NCI-H748 (cell line): ENCODE data around the gene EDAR.

ENCODE experiments used
- DNase-seq: peaks from one replicate; lab custom pipeline; 2025; ENCODE audit not compliant: unreplicated experiment; lab: John Stamatoyannopoulos, UW

Gene EDAR

DNA sequence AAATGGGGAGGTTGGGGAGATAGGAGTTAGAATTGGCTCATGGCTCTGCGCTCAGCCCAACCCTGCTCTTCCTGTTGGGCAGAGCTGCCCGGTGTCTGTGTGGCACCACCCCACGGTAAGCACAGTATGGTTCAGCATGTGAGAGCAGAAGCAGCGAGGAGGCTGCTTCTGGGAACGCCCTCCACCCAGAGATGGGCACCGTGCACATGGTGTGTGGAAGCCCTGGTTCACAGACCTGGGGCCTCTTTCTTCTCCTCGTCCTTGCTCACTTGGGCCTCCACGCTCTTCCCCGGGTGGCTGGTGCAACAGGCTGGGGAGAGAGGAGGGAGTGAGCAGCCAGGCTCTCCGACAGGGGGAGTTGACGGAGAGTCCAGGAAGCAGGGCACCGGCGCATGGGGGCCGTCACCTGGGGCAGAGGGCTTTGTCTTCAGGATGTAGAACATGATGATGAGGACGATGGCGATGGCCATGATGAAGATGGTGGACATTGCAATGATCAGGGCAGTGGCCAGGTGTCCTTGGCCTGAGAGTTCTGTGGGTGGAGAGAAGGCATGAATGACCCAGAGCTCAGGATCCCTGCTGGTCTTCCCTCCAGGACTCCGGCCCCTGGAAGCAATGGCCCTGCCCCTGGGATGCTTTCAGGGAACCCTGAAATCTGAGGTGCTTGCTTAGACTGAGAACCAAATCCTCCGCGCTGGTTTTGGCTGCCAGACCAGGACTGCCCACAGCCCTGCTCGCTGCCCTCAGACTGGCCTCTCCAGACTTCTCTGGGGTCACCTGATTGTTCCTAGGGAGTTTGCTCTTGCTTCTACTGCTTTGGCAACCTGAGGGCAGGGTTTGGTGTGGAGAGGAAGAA, 78.3 kb downstream of the EDAR start:
- no peak for DNase-seq

DNA sequence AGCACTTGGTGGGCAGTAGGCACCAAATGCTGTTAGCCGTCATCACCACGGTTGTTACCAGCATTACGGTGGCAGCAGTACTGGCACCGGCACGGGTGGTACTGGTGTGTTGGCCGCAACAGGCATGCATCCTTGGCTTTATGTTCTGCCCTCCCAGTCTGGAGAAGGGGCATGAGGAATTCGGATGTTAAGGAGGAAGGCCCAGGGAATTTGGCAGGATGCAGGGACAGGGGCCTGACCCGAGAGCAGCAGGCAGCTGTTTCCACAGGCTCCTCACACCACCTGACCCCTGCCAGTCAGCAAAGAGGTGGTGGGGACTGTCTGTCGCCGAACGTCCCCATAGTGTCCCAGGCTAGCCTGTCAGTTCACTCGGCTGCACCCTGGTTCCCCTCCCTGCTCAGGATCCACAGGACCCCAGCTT, 79.0 kb downstream of the EDAR start:
- DNase-seq, result no peak

DNA sequence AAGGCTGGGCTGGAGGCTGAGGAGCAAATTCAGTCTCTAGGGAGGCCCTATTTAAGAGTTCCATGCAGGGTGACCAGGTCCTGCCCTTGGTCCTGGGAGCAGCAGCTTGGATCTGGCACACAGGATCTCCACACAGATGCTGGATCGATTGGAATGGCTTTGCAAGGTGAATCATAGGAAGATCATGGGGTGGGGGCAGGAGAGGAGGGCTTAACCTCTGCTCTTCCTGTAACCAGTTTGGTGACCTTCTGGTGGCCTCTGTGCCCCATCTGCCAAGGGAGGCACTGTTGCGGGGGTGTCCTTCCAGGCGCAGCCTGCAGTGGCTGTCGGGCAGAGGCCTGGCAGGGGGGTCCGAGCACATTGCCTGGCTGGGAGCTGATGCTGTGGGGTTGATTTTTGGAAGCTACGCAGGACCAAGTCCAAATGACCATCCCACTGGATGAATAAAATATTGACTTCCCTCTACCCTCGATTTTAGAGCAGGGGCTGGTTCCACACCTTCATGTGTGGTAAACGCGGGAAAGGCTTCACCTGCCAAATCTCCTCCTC, 79.7 kb downstream of the EDAR start:
- no peak for DNase-seq

DNA sequence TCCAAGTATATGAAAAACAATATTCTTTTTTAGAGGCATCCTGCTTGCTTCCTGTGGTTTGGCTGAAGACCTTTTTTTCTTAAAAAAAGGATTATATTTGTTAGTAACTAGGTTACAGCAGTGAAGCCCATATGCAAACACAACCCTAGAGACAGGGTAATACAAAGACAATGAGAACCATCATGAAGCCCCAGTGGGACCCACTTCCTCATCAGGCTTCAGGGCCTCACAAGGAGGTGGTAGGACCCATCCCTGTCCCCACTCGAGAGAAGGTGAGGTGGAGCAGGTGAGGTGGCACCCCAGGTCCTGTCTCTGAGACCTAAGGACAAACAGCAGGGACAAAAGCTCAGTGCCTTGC, 80.3 kb downstream of the EDAR start:
- no peak for DNase-seq

DNA sequence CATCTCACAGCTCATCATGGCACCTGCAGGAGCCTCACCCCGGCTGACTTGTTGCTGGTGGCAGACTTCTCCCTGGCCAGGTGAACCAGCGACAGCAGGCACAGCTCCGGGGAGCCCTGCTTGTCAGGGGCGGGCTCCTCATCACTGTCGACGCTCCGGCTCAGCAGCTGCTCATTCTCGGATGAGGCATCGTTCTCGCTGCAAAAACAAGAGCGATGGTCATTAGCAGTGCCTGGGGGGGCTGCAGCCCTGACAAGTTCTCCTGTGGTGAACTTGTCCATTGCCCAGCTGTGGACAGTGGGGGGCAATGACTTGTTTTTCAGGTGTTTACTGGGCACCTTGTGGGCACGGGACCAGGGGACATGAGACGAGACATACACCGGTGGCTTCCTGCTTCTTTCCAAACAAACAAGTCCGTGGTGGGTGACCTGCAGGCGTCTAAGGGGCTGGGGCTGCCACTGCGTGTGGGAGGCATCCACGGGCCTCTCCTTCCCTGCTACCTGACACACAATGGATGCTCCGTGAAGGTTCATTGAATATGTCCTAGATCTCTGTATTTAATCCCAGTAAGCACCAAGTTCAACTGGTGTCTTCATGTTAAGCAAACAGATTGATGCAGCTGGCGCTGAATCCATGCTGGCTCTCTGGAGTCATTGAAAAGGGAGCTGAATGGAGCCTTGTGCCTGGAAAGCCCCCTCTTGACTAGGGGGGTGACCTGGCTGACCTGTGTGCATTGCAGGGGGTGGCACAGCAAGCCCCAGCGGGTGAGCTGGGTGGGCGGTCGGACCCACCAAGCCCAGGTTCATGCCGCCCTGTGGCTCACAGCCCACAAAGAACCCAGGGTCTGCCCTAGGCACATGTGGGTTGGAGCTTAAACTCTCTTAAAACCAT, 81.0 kb downstream of the EDAR start:
- peak; percentile 7 for DNase-seq

DNA sequence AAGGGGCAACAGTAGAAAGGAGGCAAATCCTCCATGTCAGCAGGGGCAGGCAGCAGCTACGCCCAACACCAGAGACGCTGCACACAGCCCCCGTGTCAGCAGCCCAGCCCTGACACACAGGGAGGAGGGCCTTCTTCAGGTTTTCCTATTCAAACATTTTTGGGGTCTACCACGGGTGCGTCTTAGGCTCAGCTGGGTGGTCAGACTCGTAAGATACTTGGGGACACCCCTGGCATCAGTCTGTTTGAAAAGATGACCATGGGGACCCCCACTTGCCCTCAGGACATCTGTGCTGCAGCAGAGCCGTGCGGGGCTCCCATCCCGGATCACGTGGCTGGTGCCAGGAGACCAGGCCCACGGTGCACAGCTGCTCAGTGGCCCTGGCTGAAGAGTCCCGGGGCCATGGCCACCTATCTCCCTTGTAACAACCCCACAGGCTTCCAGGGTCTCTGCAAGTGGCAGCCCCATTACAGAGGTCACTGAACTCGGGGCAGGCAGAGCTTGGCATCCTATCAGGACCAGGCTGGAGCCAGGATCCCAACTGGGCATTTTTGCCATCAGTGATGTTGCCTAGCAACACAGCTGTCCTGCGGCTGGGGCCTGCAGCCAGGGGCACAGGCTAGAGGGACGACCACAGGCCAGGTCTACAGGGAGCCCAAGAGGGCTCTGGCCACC, 82.5 kb downstream of the EDAR start:
- DNase-seq, result no peak

DNA sequence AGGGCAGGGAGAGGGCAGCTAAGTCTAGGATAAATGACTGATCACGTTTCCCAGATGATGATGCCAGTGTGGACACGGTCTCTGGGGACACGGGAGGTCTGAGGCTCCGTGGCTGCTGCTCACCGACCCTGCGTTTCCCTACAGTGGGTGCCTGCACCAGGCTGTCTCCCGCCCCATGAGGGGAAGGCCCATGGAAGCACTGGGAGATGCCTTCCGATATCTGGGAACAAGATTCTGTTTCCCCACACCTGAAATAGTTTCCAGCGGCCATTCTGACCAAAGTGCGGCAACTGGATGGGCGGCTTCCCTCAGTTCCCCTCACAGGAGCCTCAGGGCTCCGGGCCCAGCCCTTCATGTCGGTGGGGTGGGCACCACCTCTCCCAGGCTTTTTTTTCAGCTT, 83.1 kb downstream of the EDAR start:
- DNase-seq, result no peak

DNA sequence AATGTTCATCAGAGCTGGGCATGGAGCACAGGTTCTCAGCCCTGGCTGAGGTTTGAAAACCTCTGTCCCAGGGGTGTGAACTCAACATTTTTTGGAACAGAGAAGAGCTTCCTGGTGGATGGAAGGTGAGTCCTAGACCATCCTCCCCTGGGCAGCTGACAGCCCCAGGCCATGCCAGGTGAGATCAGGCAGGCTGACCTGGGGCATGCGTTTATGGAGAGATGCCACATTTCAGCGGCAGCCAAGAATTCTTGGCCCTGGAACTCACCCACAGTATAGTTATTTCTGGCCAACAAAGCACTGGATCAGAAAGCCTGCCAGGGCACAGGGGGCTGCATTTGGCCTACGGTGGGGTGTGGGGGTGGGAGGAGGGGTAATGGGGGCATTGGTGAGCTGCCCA, 83.8 kb downstream of the EDAR start:
- DNase-seq, result no peak

DNA sequence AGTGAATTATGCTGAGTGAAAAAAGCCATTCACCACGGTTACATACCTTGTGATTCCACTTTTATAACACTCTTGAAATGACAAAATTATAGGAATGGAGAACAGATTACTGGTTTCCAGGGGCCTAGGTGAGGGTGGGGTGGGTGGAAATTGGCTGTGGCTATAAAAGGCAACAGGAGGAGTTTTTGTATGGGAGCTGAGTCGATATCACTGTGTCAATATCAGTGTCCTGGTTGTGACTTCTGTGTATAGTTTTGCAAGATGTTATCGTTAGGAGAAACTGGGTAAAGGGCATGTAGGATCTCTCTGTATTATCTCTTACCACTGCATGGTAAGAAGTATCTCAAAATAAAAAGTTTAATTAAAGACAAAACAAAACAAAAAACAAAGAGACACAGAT, 84.3 kb downstream of the EDAR start:
- DNase-seq, result no peak

DNA sequence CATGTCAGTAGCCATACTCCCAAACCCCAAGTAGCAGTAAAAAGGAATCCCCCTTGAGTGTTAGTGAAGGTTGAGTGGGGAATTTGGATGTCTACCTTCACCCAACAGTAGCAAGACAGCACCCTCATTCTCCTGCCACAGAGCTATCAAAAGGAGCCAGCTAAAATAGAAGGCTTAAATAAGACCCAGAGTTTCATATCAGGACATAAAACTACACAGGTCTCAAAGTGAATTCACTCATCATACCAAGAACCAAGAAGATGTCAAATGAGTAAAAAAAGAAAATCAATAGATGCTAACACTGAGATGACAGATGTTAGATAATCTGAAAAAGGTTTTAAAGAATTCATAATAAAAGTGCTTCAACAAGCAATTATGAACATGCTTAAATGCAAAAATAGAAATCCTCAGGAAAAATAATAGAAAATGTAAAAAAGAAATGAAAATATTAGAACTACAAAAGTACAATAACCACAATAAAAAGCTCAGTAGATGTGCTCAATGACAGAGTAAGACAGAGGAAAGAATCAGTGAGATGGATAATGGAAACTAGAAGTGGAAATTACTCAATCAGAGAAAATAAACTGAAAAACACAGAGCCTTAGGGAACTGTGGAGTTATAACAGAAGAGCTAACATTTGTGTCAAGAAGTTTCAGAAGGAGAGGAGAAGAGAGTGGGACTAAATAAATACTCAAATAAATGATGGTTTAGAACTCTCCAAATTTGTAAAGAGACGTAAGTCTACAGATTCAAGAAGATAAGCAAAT, 90.5 kb downstream of the EDAR start:
- no peak for DNase-seq

DNA sequence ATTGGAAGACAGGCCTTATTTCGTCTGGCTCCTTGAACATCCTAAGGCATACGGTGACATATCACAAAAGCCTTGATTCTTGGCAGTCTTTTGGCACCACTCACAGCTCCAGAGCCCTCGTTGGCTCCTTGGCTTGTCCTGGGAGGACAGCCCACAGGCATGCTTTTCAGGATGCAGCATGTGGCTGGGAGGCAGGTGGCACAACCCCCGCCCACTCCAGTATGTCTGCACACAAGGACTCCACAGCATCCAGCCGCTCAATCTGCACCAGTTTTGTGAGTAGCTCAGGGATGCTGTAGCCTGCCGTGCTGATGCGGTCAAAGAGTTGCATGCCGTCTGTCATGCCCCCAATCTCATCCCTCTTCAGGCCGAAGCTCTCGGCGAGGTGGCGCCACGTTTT, 92.3 kb downstream of the EDAR start:
- no peak for DNase-seq

DNA sequence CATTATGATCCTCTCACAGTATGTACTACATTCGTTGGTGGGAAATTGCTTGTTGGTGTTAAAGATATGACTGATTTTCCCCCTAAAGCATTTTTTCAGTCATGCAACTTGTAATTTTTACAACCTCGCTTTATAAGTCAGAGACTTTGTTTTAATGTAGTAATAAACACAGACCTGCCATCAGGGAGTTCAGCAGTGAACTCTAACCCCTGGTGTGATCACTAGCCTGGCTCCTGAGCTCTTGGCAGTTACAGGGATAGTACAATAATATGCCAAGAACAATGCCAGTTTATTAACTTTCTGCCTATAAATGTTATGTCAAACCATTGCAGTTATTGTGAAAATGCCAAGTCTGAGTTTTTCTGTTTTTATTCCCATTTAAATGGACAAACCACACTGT, 93.8 kb downstream of the EDAR start:
- DNase-seq, result no peak

DNA sequence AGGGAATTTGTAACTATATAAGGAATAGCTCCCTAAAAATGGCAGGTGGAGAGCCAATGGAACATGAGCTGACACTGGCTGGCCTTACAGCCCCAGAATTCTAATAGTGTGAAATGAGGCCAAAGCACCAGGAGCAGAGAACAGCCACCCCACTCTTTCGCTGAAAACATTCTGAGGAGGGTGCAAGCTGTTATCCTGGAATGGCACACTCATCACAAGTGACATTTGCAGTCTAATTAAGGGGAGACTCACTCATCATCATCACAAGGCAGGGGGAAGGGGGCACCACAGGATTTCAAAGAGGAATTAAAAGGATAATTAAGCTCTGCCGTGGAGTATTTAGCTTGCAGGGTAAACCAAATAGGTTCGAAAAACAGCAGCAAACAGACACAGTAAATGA, 94.3 kb downstream of the EDAR start:
- no peak for DNase-seq

DNA sequence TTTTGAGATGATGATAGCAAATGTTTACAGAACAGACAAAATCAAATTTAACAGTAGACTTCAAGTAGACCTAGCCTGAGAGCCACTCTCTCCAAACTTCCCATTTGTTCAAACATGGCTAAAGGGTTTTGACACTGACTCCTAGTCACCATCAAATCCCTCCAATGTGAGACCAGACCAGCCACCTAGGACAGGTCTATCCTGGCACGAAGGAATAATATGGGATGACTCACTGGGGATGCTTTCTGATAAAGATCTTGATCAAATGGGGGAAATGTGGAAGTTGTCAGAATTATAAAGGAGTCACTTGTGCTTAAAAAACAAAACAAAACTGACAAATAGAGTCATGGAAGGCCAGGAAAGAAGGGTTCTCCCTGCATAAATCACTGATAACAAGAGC, 95.7 kb downstream of the EDAR start:
- no peak for DNase-seq

DNA sequence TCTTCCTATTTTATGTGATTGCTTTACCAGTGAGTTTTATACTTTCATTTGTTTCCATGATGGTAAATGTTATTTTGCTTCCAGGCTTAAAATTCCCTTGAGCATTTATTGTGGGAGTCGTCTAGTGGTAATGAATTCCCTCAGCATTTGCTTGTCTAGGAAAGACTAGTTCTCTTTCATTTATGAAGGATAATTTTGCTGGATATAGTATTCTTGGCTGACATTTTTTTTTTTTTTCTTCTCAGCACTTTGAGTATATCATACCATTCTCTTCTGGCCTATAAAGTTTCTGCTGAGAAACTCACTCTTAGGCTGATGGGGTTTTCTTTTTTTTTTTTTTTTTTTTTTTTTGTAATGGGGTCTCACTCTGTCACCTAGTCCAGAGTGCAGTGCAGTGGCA, 99.1 kb downstream of the EDAR start:
- no peak for DNase-seq

DNA sequence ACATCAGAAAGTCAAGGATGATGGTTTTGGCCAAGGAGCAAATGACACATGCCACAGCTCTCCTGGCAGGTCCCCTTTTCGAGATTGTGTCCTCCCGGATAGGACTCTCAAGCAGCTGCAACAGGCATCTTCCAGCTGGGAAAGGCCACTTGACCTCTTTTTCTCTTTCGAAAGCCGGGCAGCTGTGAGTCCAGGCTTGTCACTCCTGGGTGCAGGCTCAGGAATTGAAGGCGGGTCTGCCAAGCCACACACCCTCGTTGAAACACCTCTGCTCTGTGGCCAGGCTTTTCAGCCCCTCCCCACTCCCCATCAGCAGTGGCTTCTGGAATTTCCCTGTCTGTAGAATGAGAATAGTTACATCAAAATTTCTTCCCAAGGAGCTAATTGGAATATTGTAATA, 104.4 kb downstream of the EDAR start:
- peak; percentile 9 for DNase-seq

DNA sequence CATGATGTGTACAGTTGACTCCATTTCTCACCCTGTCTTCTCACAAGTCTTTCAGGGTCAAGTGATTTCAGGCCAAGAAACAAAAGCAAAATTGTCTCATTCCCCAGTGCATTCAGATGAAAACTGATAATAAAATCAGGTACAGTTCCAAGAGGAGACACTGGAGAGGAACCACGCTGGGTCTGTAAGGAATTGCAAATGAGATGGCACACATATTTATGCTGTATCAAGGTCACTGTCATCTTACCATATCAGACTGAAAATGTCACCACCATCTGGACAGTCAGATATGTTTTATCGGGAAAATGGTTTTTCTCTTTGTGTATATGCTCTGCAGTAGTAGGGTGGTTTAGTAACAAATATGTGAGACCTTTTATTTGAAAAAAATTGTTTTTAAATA, 110.7 kb downstream of the EDAR start:
- DNase-seq, result no peak

DNA sequence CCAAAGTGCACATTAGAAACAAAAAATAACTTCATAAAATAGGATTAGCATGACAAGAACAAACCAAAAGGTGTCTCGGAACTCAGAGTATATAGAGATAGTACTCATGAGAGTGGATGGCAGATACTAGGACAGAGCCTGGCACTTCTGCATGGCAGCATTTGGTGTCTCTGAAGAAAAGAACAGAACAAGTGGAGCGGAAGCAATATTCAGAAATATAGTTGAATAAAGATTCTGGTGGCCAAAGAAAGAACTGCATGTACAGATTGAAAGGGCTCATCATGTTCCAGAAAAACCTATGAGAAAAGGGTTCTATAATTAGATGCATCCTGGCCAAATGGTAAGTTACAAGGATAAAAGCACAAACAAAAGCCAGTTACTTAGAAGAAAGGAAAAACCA, 111.5 kb downstream of the EDAR start:
- no peak for DNase-seq

DNA sequence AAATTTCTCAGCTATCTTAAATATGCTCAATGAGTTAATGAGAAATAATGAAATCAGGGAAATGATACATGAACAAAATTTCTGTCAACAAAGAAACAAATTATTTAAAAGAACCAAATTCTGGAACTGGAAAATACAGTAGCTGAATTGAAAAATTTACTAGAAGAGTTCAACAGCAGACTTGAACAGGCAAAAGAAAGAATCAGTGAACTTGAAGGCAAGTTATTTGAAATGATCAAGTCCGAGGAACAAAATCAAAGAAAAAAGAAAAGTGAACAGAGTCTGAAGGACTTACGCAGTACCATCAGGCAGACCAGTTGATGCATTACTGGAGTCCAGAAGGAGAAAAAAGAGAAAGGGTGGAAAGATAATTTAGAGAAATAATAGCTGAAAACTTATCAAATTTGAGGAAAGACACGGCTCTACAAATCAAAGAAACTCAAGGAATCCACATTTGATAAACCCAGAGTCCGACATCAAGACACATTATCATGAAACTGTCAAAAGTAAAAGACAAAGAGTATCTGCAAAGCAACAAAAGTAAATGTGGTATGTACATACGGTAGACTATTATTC, 118.9 kb downstream of the EDAR start:
- no peak for DNase-seq

DNA sequence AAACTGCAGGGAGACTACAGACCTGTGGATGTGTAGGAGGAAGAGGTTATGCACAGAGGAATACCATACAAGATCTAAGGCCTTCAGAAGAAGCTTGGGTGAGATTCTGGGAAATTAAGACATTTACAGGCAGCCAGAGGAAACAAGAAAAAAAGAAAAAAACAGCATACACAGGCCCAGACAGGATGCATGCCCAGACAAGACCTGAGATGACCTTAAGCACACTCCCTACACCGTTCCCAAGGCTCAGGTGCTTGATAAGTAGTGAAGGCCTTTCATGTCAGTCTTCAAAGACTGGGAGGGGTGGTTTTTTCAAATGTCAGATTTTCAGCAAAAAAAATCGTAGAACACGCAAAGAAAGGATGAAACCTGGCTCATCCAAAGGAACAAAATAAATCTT, 119.5 kb downstream of the EDAR start:
- no peak for DNase-seq
